M059J (cell line): ENCODE data around the gene FTO. TPM values are rescaled to one million over a fixed set of nuclear protein-coding genes. Genes with fewer than 3 reads are reported as not detected.
A peak's percentile ranks its signal among the peaks of the same experiment; 100 is the strongest.

Experiments used
- DNase-seq: peaks from one replicate; pipeline ENCODE4 v3.0.0-alpha.2; 2012; ENCODE audit warnings: low read depth
- total RNA-seq: library from RNA; depleted of rRNA; stranded (reverse); fragments of >200 nt; shearing (Covaris generic); gene quantifications from 2 replicates; pipeline ENCODE4 v1.2.3, GENCODE V29; 2014

The FTO gene
- total RNA-seq, 1 experiment from 2014 or later: 132 TPM

GRCh38 chr16:53755026-53755910 lies 51.3 kb downstream of the FTO start:
- peak; percentile 87 for DNase-seq

- DNase-seq: peak; percentile 58
Observed at GRCh38 chr16:53756275-53756996, 52.5 kb downstream of the FTO start.

DNA sequence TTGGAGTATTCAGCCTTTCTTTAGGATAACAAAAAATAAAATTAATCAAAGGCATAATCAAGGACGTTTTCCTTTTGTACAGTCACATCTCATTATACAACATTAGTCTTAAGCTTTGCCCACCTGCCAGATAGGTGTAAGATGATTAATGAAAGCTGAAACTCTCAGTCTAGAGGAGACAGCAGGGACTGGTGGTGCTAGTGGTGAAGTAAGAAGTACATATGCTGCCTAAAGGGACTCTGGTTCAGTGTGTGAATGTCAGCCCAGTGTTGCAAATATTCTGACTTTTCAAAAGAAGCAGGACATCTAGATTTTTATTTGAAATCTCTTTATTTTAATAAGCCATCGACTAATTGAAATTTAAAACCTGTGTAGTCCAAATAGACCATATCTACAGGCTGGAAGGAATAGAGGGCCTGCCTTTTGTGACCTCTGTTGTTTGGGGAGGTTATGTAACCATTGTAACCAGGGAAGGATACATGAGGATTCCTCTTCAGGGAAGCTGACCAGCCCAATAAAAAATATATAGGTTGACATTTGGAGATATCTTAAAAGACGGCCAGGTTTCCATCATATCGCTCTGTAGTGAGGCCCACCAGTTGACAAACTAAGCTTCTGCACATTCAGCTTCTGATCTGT lies 54.1 kb downstream of the FTO start:
- no peak for DNase-seq

DNA sequence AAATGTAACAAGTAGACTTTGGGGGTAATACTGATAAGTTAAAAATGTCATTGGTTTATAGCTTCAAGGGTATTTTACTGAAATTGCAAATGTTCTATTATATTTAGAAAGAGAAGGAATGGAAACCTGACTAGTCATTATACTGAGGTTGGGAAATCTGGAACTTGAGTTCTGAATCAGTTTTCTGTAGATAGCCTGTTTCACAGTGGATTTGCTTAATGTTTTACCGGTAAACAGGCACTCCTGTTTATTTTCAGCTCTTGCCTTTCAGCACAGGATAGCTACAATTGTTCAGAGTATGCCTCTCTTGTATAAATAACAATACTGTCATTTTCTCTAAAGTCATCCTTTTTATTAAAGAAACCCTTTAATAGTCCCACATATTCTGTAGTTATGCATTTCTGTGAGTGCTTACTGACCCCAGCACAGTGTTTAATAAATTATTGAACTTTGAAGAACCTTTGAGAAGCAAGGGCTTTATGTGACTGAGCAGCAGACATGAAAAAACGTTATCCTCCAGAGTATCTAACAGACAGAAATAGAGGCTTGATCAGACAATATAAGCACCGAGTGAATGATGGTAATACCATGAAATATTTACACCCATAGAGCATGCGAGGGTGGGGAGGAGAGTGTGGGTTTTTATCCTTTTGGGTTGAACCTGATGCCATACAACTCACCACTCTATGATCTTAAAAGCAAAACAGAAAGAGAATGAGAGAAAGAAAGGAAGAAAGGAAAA lies 58.2 kb downstream of the FTO start:
- DNase-seq: no peak

GRCh38 chr16:53766304-53767016 lies 62.5 kb downstream of the FTO start:
- DNase-seq: peak; percentile 74

DNA sequence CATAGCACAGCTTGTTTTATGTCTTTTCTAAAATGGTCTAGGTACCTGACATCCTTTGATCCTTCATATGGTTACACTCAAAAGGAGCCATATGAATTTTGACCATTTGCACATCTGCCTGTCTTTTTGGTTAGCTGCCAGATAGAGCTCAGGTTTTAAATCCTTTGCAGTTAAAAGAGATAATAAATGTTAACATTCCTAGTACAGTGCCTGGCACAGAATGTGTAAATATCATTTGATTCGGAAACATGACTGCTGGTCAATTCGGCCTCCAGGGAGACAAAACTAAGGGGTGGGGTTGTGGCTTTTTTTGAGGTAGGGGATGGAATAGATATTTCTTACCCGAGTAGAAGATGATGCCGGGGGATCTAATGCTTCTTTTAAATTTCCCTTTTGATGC lies 64.2 kb downstream of the FTO start:
- DNase-seq: no peak

DNA sequence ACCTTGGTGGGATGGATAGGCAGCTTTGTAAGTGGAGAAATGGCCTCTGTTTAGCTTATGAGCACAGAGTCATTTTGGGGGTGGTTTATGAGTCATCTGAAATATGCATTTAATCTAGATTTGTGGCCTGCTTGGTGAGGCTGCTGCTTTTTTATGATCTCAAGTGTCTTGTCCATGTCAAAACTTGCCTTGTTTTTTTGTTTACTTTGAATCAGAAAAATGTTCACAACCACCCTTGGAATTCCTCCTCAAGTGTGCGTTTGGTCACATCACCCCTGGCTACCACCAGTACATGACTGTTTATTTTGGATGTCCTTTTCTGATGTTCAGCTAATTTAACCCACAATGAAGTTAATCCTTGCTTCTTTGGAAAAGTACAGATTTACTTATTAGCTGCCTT lies 64.6 kb downstream of the FTO start:
- peak; percentile 97 for DNase-seq

- DNase-seq: no peak
Observed at GRCh38 chr16:53769185-53769584, 65.2 kb downstream of the FTO start.

DNA sequence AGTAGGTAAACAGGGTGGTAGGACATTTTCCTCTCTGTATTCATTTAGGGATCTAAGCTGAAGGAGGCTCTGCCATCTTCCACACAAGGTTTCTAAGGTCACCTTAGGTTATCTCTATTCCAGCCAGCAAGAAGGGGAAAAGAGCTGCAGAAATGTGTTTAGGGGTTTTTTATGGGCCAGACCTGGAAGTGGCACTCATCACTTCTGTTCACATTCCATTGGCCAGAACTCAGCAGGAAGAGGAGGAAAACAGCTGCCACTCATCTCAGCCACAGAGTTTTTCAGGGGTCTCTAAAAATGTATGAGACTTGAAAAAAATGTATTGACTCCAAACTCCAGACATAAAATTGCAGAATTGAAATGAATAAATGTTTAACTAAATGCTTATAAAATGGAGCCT lies 65.8 kb downstream of the FTO start:
- DNase-seq: no peak

- DNase-seq: no peak
Observed at GRCh38 chr16:53770641-53771040, 66.7 kb downstream of the FTO start.

- DNase-seq: no peak
Observed at GRCh38 chr16:53771655-53772497, 67.9 kb downstream of the FTO start.

- peak; percentile 87 for DNase-seq
Observed at GRCh38 chr16:53773150-53773846, 69.3 kb downstream of the FTO start.

- peak; percentile 66 for DNase-seq
Observed at GRCh38 chr16:53773881-53774280, 69.9 kb downstream of the FTO start.

DNA sequence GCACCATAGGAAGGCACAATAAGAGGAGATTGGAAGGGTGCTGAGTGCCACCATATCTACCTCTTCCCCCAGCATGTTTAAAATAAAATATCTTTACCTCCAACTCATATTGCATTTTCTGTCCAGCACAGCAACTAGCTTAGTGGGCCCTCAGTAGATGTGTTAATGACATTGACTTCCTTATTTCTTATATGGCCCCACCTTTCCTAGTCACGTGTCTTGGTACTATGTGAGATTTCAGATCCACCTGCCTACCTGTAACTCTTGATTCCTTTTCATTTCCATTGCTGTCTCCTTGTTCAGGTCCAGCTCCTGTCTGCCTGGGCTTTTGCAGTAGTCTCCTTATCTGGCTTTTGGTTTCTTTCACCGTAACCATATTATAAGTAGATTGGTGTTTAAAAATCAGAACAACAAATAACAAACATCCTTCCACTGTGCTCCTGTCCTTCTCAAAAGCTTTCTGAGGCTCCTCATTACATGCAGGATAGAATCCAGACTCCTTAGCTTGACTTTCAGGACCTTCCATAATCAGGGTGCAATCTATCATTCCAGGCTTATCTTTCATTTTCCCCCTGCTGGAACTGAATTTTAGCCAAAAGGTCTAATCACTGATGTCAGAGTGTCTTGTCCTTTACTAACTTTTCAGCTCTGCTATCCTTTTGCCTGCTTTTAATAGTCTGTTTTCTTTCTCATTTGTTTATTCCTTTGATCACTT lies 71.3 kb downstream of the FTO start:
- no peak for DNase-seq

DNA sequence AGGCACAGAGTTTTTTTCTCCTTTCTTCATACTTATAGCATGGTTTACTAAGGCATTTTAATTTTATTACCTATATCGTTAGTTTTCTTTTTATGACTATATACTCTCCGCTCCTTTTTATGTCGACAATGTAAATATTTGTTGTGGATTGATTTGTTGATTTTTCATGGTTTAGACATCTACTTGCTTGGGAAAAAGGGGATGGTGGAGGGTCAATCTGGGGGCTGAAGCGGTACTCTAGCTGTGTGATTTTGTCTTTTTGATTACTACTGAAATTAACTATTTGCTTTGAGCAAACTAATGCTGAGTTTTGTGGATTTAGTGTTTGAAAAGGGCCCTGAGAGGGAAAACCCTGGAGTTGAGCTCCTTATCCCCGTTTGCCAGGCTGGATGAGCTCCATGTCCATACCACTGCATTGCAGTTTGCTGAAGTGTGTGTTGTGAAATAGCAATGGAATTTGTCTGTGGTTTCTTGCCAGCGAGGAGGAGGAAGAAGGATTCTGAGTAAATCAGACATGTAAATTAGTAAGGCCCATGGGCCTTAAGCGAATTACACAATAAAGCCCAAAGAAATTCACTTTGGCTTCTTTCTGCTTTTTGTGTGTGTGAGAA lies 72.0 kb downstream of the FTO start:
- peak; percentile 93 for DNase-seq

DNA sequence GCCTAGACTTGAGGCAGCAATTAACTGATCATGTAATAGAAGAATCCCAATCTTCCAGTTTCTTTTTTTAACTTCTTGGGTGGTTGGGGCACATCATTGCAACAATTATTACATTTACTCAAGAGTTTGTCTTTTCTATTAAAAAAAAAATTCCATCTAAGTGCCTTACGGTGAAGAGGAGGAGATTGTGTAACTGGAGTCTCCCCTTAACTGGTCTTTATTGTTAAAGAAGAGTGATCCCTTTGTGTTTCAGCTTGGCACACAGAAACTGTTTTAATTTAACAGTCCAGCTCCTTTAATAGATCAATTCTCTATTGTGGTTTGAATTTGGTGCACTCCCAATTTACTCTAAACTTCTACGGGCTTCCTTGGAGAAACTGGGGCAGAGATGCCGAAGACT lies 75.2 kb downstream of the FTO start:
- no peak for DNase-seq

DNA sequence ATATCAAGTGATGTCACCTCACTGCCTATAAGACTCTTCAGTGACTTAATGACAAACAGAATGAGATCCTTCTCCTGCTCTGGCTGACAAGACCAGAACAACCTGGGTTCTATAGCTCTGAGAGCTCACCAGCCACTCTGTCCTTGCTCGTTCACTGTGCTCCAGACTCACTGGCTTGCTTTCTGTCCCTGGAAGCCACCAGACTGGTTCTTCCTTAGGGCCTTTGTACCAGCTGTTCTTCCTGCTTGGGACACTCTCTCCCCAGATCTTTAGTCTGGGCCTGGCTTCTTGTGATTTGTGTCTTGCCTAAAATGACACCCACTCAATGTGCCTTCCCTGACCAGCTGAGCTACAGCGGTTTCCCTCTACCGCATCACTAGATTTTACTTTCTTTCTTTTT lies 76.1 kb downstream of the FTO start:
- no peak for DNase-seq

DNA sequence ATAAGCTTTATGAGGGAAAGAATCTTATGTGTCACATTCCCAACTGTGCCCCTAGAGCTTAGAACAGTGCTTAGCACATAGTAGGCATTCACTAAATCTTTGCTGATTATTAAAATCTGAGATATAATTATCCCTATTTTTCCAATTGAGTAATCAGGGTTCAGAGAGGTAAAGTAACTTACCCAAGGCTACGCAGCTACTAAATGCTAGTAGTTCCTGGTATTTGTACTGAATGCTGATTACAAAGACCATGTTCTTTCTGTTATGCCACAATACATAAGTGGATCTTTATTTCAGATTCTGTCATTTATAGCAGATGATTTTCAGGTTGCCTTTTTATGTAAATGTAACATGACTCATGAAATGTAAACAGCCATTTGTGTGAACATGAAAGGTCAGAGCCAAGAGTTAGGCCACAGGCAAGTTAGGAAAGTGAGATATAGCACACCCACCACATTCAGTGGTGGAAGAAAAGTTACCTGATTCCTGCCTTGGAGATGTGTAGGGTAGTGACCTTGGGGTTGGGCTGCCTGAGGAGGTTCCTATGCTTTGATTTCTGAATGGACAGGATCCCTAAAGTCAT lies 77.2 kb downstream of the FTO start:
- peak; percentile 58 for DNase-seq
